IMR-90 (cell line): ENCODE measurements around the gene PHF19.

Source experiments
- BHLHE40 ChIP-seq: fragments of 150-350 bp; IDR thresholded peaks from 2 replicates; pipeline ENCODE4 v1.6.1; 2016; ENCODE audit warnings: mild to moderate bottlenecking, low read depth, low read length
- CEBPB ChIP-seq: IDR thresholded peaks from 2 replicates; pipeline ENCODE4 v1.6.1; 2012; ENCODE audit warnings: low read depth, low read length, improper control_type of control experiment
- CTCF ChIP-seq: conservative IDR thresholded peaks from 2 replicates; pipeline ENCODE4 v1.5.1; 2012; ENCODE audit warnings: mild to moderate bottlenecking, low read depth, low read length, improper control_type of control experiment
- ELK1 ChIP-seq: fragments of 150-350 bp; IDR thresholded peaks from 2 replicates; pipeline ENCODE4 v1.6.1; 2016; ENCODE audit warnings: low read depth, mild to moderate bottlenecking, low read length, moderate library complexity, borderline replicate concordance
- FOS ChIP-seq: fragments of 150-350 bp; IDR thresholded peaks from 2 replicates; pipeline ENCODE4 v1.6.1; 2016; ENCODE audit warnings: low read depth, low read length
- MAFK ChIP-seq: IDR thresholded peaks from 2 replicates; pipeline ENCODE4 v1.6.1; 2012; ENCODE audit warnings: low read depth, low read length, improper control_type of control experiment
- MXI1 ChIP-seq: IDR thresholded peaks from 2 replicates; pipeline ENCODE4 v1.6.1; 2012; ENCODE audit warnings: low read depth, mild to moderate bottlenecking, low read length, moderate library complexity, borderline replicate concordance
- NFE2L2 ChIP-seq: fragments of 150-350 bp; IDR thresholded peaks from 2 replicates; pipeline ENCODE4 v1.6.1; 2016; ENCODE audit warnings: low read depth, mild to moderate bottlenecking, low read length
- POLR2A ChIP-seq: IDR thresholded peaks from 2 replicates; pipeline ENCODE4 v1.6.1; 2012; ENCODE audit warnings: mild to moderate bottlenecking, low read depth, low read length
- RAD21 ChIP-seq: IDR thresholded peaks from 2 replicates; pipeline ENCODE4 v1.6.1; 2012; ENCODE audit warnings: low read length, improper control_type of control experiment
- RCOR1 ChIP-seq: IDR thresholded peaks from 2 replicates; pipeline ENCODE4 v1.6.1; 2012; ENCODE audit warnings: mild to moderate bottlenecking, low read length, improper control_type of control experiment; ENCODE audit not compliant: insufficient replicate concordance
- RFX5 ChIP-seq: IDR thresholded peaks from 2 replicates; pipeline ENCODE4 v1.8.0; 2012; ENCODE audit warnings: low read depth, mild to moderate bottlenecking, low read length, moderate library complexity
- SMC3 ChIP-seq: fragments of 150-350 bp; IDR thresholded peaks from 2 replicates; pipeline ENCODE4 v1.6.1; 2016; ENCODE audit warnings: low read depth, mild to moderate bottlenecking, antibody characterized with exemption, low read length, moderate library complexity
- USF2 ChIP-seq: fragments of 150-350 bp; IDR thresholded peaks from 2 replicates; pipeline ENCODE4 v1.6.1; 2017; ENCODE audit warnings: mild to moderate bottlenecking, antibody characterized with exemption, low read length, low read depth

- TF ChIP-seq CTCF (no peak), BHLHE40 (no peak), NFE2L2 (no peak), POLR2A (no peak), SMC3 (no peak), MAFK (no peak), RAD21 (no peak), MXI1 (no peak), FOS (no peak), ELK1 (no peak), USF2 (no peak), RCOR1 (no peak), RFX5 (no peak), CEBPB (no peak)
Observed at GRCh38 chr9:120904061-120904977, 27.3 kb upstream of the PHF19 start.
